GM19351 (cell line): ENCODE measurements around the gene IL15.

Experiments
- ATAC-seq: cut with Tn5 transposase; IDR thresholded peaks from one replicate; pipeline ENCODE4 v1.9.1; 2021; ENCODE audit warnings: mild to moderate bottlenecking, moderate library complexity; ENCODE audit not compliant: unreplicated experiment

IL15 gene

GRCh38 chr4:141763374-141763773, 127.0 kb downstream of the IL15 start:
- ATAC-seq = no peak

GRCh38 chr4:141768954-141769353, 132.6 kb downstream of the IL15 start:
- no peak for ATAC-seq

GRCh38 chr4:141771889-141772830, 135.8 kb downstream of the IL15 start:
- ATAC-seq = peak; percentile 92

- no peak for ATAC-seq
These were observed 136.5 kb downstream of the IL15 start for GRCh38 chr4:141772838-141773237.

- ATAC-seq = no peak
These were observed 145.8 kb downstream of the IL15 start for GRCh38 chr4:141782205-141782604.
